Measurements from ENCODE around the gene NPAS3. TPM values are rescaled to one million over a fixed set of nuclear protein-coding genes. Genes with fewer than 3 reads are reported as not detected.

The NPAS3 gene
- total and polyA plus RNA-seq, 2 of the 13 experiments (the other 11 are each of a cell fraction or from before 2014, with no cell fraction given): not detected

GRCh38 chr14:33039311-33039710, 100.6 kb downstream of the NPAS3 start:
- no peak for DNase-seq (ENCODE audit: low spot score)
- H3K4me1 ChIP-seq (ENCODE audit: insufficient read depth, low read length): no peaks in the 10 kb centered on the region
- H3K36me3 ChIP-seq (replicated peaks in 1 of 2; ENCODE audit: control insufficient read depth in 1 of 2, insufficient read depth in 2 of 2, low read length in 2 of 2): no peaks in the 10 kb centered on the region
- intact Hi-C loops (cut with micrococcal nuclease; ENCODE audit: unreplicated experiment): no loop called here
- no peak overlapping the region for H3K4me3 ChIP-seq (replicated peaks in 1 of 3; ENCODE audit: insufficient read depth in 1 of 3, low read depth in 2 of 3, low read length in 3 of 3)
- no TSS peak for BruUV-seq (replicated peaks)
- TF ChIP-seq ZNF83 (CRISPR knock-in tag; IDR thresholded peaks at IDR 0.05; ENCODE audit: borderline replicate concordance) (no peak), ZNF431 (CRISPR knock-in tag; IDR thresholded peaks at IDR 0.05; ENCODE audit: borderline replicate concordance, low read depth) (no peak), IKZF4 (CRISPR knock-in tag; IDR thresholded peaks at IDR 0.05; ENCODE audit: borderline replicate concordance, low read depth, not compliant biosample characterization) (no peak), ZNF550 (CRISPR knock-in tag; IDR thresholded peaks at IDR 0.05; ENCODE audit: borderline replicate concordance) (no peak), DNMT3B (CRISPR knock-in tag; conservative IDR thresholded peaks at IDR 0.05) (no peak), NRL (CRISPR knock-in tag; IDR thresholded peaks at IDR 0.05; ENCODE audit: borderline replicate concordance) (no peak), ZNF543 (CRISPR knock-in tag; IDR thresholded peaks at IDR 0.05) (no peak)
- TF ChIP-seq, protein P1, sequence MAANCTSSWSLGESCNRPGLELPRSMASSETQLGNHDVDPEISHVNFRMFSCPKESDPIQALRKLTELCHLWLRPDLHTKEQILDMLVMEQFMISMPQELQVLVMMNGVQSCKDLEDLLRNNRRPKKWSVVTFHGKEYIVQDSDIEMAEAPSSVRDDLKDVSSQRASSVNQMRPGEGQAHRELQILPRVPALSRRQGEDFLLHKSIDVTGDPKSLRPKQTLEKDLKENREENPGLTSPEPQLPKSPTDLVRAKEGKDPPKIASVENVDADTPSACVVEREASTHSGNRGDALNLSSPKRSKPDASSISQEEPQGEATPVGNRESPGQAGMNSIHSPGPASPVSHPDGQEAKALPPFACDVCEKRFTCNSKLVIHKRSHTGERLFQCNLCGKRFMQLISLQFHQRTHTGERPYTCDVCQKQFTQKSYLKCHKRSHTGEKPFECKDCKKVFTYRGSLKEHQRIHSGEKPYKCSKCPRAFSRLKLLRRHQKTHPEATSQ (CRISPR knock-in tag; IDR thresholded peaks at IDR 0.05; ENCODE audit: borderline replicate concordance): no peak
- H3K4me2 ChIP-seq (ENCODE audit: low read depth, low read length): no peak overlapping the region
- under 1% methylated on average over 3 of the region's 3 CpGs for WGBS (ENCODE audit: low lambda C conversion rate)
- no peak for FAIRE-seq
- no peaks in the 10 kb centered on the region for H3K79me2 ChIP-seq (ENCODE audit: insufficient read depth, low read length)
- ChIA-PET CTCF (ENCODE audit: low intra/inter-chr PET ratio, low total read pairs) (no interaction called here), POLR2A (no interaction called here)
- H3K9me3 ChIP-seq (ENCODE audit: low read length): peaks cover 80% of the 10 kb centered on the region
- in situ Hi-C loops (cut with HindIII; ENCODE audit: extremely low pct_ligation_motif_present, low pct_unique_long_range_greater_than_20kb): no loop called here
- no peak overlapping the region for H2AFZ ChIP-seq (ENCODE audit: low read length)
- no peak for ATAC-seq
- H3K27ac ChIP-seq (ENCODE audit: extremely low read length, insufficient read depth, low read length): no peak overlapping the region
- no peak overlapping the region for H3K9ac ChIP-seq (ENCODE audit: insufficient read depth, low read depth, low read length)
- H4K20me1 ChIP-seq (ENCODE audit: insufficient read depth, low read length): no peaks in the 10 kb centered on the region
- H3K27me3 ChIP-seq (ENCODE audit: control insufficient read depth in 1 of 2, insufficient read depth in 2 of 2, low read length in 2 of 2): no peaks in the 10 kb centered on the region

All from HepG2 (cell line).